ENCODE data around the gene ST7.
"Not testable (repeated sequence)": the region's sequence is repeated elsewhere in the genome, so short reads cannot be mapped to it uniquely, and the experiment has no call there.

Gene ST7

GRCh38 chr7:117216436-117217069 is 263.3 kb downstream of the ST7 start:
- no peak for DNase-seq

- no peak for DNase-seq
Observed at GRCh38 chr7:117217106-117218035, 264.1 kb downstream of the ST7 start.

- DNase-seq = no peak
Observed at GRCh38 chr7:117218700-117219099, 265.4 kb downstream of the ST7 start.

GRCh38 chr7:117219485-117219884 is 266.2 kb downstream of the ST7 start:
- no peak for DNase-seq

- DNase-seq = no peak
Observed at GRCh38 chr7:117220836-117221235, 267.5 kb downstream of the ST7 start.

- no peak for DNase-seq
Observed at GRCh38 chr7:117225536-117225935, 272.2 kb downstream of the ST7 start.

- DNase-seq = no peak
Observed at GRCh38 chr7:117227091-117227490, 273.8 kb downstream of the ST7 start.

- no peak for DNase-seq
Observed at GRCh38 chr7:117229350-117229749, 276.0 kb downstream of the ST7 start.

- no peak for DNase-seq
Observed at GRCh38 chr7:117230276-117231046, 277.2 kb downstream of the ST7 start.

- DNase-seq = no peak
Observed at GRCh38 chr7:117231047-117231359, 277.7 kb downstream of the ST7 start.

- DNase-seq = no peak
Observed at GRCh38 chr7:117237646-117238045, 284.3 kb downstream of the ST7 start.

GRCh38 chr7:117238472-117238871 is 285.2 kb downstream of the ST7 start:
- DNase-seq = no peak

GRCh38 chr7:117238937-117239336 is 285.6 kb downstream of the ST7 start:
- DNase-seq = no peak

GRCh38 chr7:117241088-117241487 is 287.8 kb downstream of the ST7 start:
- no peak for DNase-seq

GRCh38 chr7:117243390-117243789 is 290.1 kb downstream of the ST7 start:
- no peak for DNase-seq

GRCh38 chr7:117245703-117246102 is 292.4 kb downstream of the ST7 start:
- not testable (repeated sequence) for DNase-seq

GRCh38 chr7:117247809-117248208 is 294.5 kb downstream of the ST7 start:
- DNase-seq = no peak

GRCh38 chr7:117248829-117249228 is 295.5 kb downstream of the ST7 start:
- peak in 22 of 56 donors; percentile 1 to 59 (median 11) for DNase-seq

- DNase-seq = no peak
Observed at GRCh38 chr7:117249696-117250095, 296.4 kb downstream of the ST7 start.

GRCh38 chr7:117250245-117250644 is 296.9 kb downstream of the ST7 start:
- DNase-seq = no peak

- no peak for DNase-seq
Observed at GRCh38 chr7:117250801-117251200, 297.5 kb downstream of the ST7 start.

GRCh38 chr7:117251687-117252086 is 298.4 kb downstream of the ST7 start:
- DNase-seq = no peak

All from nucleus accumbens (tissue), 56 donors.